ENCODE results near the gene MRAS. TPM values are rescaled to one million over a fixed set of nuclear protein-coding genes. Genes with fewer than 3 reads are reported as not detected.

Gene MRAS
- total RNA-seq, result 44.0 TPM
- polyA plus RNA-seq (ENCODE audit: insufficient read depth in 1 of 8, insufficient read length in 8 of 8, low replicate concordance in 1 of 8), result 10 to 100 TPM; 52.5 to 71.8 (median 60.3) TPM
- long read RNA-seq, donor 1, transcript MRAS-202 (6 exons, 1,803 nt), result major isoform, 5 of 10 reads
- long read RNA-seq, donor 1, partial matches to known transcripts, result 0 of 10 reads
- long read RNA-seq, donor 1, other reads (novel, unspliced or antisense), result 5 of 10 reads
- long read RNA-seq, donor 2, result 0 reads
- long read RNA-seq, donor 3, transcript MRAS-202 (6 exons, 1,803 nt), result major isoform, 14 of 15 reads
- long read RNA-seq, donor 3, partial matches to known transcripts, result 0 of 15 reads
- long read RNA-seq, donor 3, other reads (novel, unspliced or antisense), result 0 of 15 reads
- long read RNA-seq, donor 4, partial matches to known transcripts, result 0 of 6 reads
- long read RNA-seq, donor 4, other reads (novel, unspliced or antisense), result 0 of 6 reads
- long read RNA-seq, donor 5, full-length matches to known transcripts, result 15 of 15 reads
- long read RNA-seq, donor 5, partial matches to known transcripts, result 0 of 15 reads
- long read RNA-seq, donor 5, other reads (novel, unspliced or antisense), result 0 of 15 reads
- long read RNA-seq, donor 6, transcript MRAS-202 (6 exons, 1,803 nt), result major isoform, 16 of 17 reads
- long read RNA-seq, donor 6, partial matches to known transcripts, result 0 of 17 reads
- long read RNA-seq, donor 6, other reads (novel, unspliced or antisense), result 0 of 17 reads
- long read RNA-seq, donor 7, transcript MRAS-202 (6 exons, 1,803 nt), result major isoform, 12 of 13 reads
- long read RNA-seq, donor 7, partial matches to known transcripts, result 0 of 13 reads
- long read RNA-seq, donor 7, other reads (novel, unspliced or antisense), result 0 of 13 reads
- long read RNA-seq, donor 8, partial matches to known transcripts, result 0 of 5 reads
- long read RNA-seq, donor 8, other reads (novel, unspliced or antisense), result 0 of 5 reads
- long read RNA-seq, donor 9, transcript MRAS-202 (6 exons, 1,803 nt), result major isoform, 8 of 8 reads
- long read RNA-seq, donor 9, partial matches to known transcripts, result 0 of 8 reads
- long read RNA-seq, donor 9, other reads (novel, unspliced or antisense), result 0 of 8 reads
- long read RNA-seq, donor 10, transcript MRAS-202 (6 exons, 1,803 nt), result major isoform, 21 of 21 reads
- long read RNA-seq, donor 10, partial matches to known transcripts, result 0 of 21 reads
- long read RNA-seq, donor 10, other reads (novel, unspliced or antisense), result 0 of 21 reads
- long read RNA-seq, donor 11, partial matches to known transcripts, result 0 of 3 reads
- long read RNA-seq, donor 11, other reads (novel, unspliced or antisense), result 0 of 3 reads

DNA sequence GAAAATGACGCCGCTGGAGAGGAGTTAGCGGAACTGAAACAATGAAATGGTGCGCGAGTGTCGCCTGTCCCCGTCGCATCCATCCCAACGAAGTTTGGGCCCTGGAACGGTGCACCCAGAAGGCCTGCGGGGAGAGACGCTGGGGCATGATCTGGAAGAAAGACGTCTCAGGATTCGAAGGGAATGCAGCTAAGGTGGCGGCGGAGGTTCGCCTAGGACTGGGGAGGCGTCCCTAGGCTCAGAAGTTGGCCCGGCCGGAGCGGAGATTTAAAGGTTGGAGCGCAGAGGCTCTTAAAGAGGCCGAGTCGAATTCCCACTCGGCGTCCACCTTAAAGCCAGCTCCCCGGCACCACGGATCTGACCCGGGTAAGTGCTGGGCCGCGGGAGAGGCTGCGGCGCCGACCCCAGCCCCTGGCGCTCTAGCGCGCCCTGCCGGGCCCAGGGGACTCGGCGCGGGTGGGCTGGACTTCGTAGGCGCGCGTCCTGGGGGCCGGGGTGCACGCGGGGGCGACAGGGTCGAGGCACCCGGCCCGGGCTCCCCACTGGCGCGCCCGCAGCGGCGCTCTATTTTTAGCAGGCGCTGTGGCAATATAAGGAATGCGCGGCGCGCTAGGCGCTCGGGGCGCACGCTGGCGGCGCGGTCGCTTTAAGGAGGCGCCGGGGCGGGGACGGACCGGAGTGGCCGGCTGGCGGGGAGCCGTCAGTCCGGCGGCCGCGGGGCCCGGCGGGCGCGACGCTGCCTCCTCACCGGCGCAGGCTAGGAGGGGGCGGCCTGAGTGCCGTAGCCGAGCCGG lies at the start of gene MRAS:
Gene MRAS (plus strand): TSS at position 620 of the 794 bp plus-strand sequence. CDS start 24,305 bp downstream, outside the sequence.
- H3K27ac ChIP-seq (ENCODE audit: low read length), result peak within 1 kb of the TSS; percentile 89
- H3K4me1 ChIP-seq (ENCODE audit: control insufficient read depth, insufficient read depth, low read length), result peaks cover 31% of the 10 kb centered on the region
- WGBS (ENCODE audit: insufficient coverage), result under 1% methylated on average over 93 of the region's 93 CpGs
- H3K9me3 ChIP-seq (replicated peaks; ENCODE audit: control insufficient read depth, low read depth, low read length), result no peaks in the 10 kb centered on the region
- H3K27me3 ChIP-seq (ENCODE audit: control insufficient read depth, insufficient read depth, low read length), result peaks cover 6% of the 10 kb centered on the region
- DNase-seq, result peak; percentile 85
- no peaks in the 10 kb centered on the region for H3K36me3 ChIP-seq (ENCODE audit: control insufficient read depth, insufficient read depth, low read length)
- peak within 1 kb of the TSS; percentile 80 for H3K4me3 ChIP-seq (ENCODE audit: low read length)

DNA sequence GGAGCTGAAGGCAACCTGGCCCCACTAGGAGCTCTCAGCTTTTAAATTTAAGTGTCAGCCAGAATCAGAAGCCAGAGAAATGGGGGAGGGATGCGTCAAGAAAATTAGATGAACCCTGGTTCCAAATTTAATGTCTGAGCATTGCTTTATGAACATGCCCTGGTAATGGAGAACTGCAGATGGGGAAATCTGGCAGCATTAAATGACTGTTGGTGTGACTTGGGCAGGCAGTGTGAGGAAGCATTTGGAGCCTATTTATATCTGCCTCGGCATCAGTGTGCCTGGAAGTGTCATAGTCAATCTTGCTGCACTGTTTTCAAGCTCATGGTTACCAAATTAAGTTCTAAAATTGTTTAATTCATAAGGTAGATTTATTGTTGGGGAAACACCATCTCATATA lies 47.7 kb upstream of the MRAS start:
- no peak overlapping the region for H3K27ac ChIP-seq (ENCODE audit: low read length)
- 80% methylated on average over 1 of the region's 2 CpGs for WGBS (ENCODE audit: insufficient coverage)
- H3K27me3 ChIP-seq (ENCODE audit: control insufficient read depth, insufficient read depth, low read length), result no peaks in the 10 kb centered on the region
- no peaks in the 10 kb centered on the region for H3K4me1 ChIP-seq (ENCODE audit: control insufficient read depth, insufficient read depth, low read length)
- no peaks in the 10 kb centered on the region for H3K9me3 ChIP-seq (replicated peaks; ENCODE audit: control insufficient read depth, low read depth, low read length)
- peak; percentile 9 for DNase-seq
- peaks cover 17% of the 10 kb centered on the region for H3K36me3 ChIP-seq (ENCODE audit: control insufficient read depth, insufficient read depth, low read length)
- no peak overlapping the region for H3K4me3 ChIP-seq (ENCODE audit: low read length)

DNA sequence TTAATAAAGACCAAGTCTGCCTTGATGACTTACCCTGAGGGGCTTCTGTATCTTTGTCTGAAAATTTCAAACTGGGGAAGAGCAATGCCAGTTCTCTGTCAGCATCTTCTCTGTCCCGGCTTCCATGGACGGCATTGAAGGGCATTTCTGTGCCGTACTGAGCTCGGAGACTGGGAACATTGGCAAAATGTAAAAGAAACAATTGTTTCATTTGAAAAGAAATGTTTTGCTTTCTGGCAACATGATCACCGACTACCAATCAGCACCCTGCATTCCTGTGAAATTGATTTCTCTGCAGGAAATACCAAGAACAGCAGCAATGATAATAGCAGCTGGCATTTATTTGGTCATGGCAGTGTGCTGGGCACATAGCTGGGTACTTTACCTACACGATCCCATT lies 44.9 kb upstream of the MRAS start:
- Histone ChIP-seq H3K27me3 (ENCODE audit: control insufficient read depth, insufficient read depth, low read length) (peaks cover 4% of the 10 kb centered on the region), H3K4me1 (ENCODE audit: control insufficient read depth, insufficient read depth, low read length) (no peaks in the 10 kb centered on the region), H3K27ac (ENCODE audit: low read length) (no peak overlapping the region), H3K36me3 (ENCODE audit: control insufficient read depth, insufficient read depth, low read length) (peaks cover 5% of the 10 kb centered on the region), H3K4me3 (ENCODE audit: low read length) (no peak overlapping the region), H3K9me3 (replicated peaks; ENCODE audit: control insufficient read depth, low read depth, low read length) (peaks cover 9% of the 10 kb centered on the region)
- no peak for DNase-seq
- WGBS (ENCODE audit: insufficient coverage), result 46% methylated on average over 2 of the region's 6 CpGs

GRCh38 chr3:138307899-138308298 lies 40.5 kb upstream of the MRAS start:
- Histone ChIP-seq H3K4me1 (ENCODE audit: control insufficient read depth, insufficient read depth, low read length) (no peaks in the 10 kb centered on the region), H3K36me3 (ENCODE audit: control insufficient read depth, insufficient read depth, low read length) (no peaks in the 10 kb centered on the region), H3K27me3 (ENCODE audit: control insufficient read depth, insufficient read depth, low read length) (peaks cover 4% of the 10 kb centered on the region), H3K4me3 (ENCODE audit: low read length) (no peak overlapping the region), H3K27ac (ENCODE audit: low read length) (no peak overlapping the region), H3K9me3 (replicated peaks; ENCODE audit: control insufficient read depth, low read depth, low read length) (peaks cover 22% of the 10 kb centered on the region)
- no peak for DNase-seq
- WGBS (ENCODE audit: insufficient coverage), result 92% methylated on average over 3 of the region's 5 CpGs

GRCh38 chr3:138308783-138309182 lies 39.6 kb upstream of the MRAS start:
- H3K9me3 ChIP-seq (replicated peaks; ENCODE audit: control insufficient read depth, low read depth, low read length), result peaks cover 22% of the 10 kb centered on the region
- peaks cover 4% of the 10 kb centered on the region for H3K27me3 ChIP-seq (ENCODE audit: control insufficient read depth, insufficient read depth, low read length)
- no peak overlapping the region for H3K4me3 ChIP-seq (ENCODE audit: low read length)
- DNase-seq, result no peak
- H3K36me3 ChIP-seq (ENCODE audit: control insufficient read depth, insufficient read depth, low read length), result no peaks in the 10 kb centered on the region
- H3K27ac ChIP-seq (ENCODE audit: low read length), result no peak overlapping the region
- H3K4me1 ChIP-seq (ENCODE audit: control insufficient read depth, insufficient read depth, low read length), result no peaks in the 10 kb centered on the region

DNA sequence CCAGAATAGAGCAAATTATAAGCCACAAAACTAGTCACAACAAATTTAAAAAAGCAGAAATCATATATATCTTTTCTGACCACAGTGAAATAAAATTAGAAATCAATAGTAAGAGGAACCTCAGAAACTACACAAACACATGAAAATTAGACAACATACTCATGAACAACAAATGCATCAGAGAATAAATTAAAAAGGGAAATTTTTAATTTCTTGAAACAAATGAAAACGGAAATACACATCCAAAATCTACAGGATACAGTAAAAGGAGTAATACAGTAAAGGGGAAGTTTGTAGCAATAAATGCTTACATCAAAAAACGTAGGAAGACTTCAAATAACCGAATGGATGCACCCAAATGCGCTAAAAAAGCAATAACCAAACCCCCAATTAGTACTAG lies 37.9 kb upstream of the MRAS start:
- H3K4me3 ChIP-seq (ENCODE audit: low read length), result no peak overlapping the region
- peaks cover 22% of the 10 kb centered on the region for H3K9me3 ChIP-seq (replicated peaks; ENCODE audit: control insufficient read depth, low read depth, low read length)
- no peaks in the 10 kb centered on the region for H3K36me3 ChIP-seq (ENCODE audit: control insufficient read depth, insufficient read depth, low read length)
- DNase-seq, result no peak
- H3K27ac ChIP-seq (ENCODE audit: low read length), result no peak overlapping the region
- no peaks in the 10 kb centered on the region for H3K4me1 ChIP-seq (ENCODE audit: control insufficient read depth, insufficient read depth, low read length)
- WGBS (ENCODE audit: insufficient coverage), result no CpG with 5 or more reads among the region's 4 CpGs
- H3K27me3 ChIP-seq (ENCODE audit: control insufficient read depth, insufficient read depth, low read length), result peaks cover 4% of the 10 kb centered on the region

- Histone ChIP-seq H3K4me1 (ENCODE audit: control insufficient read depth, insufficient read depth, low read length) (no peaks in the 10 kb centered on the region), H3K4me3 (ENCODE audit: low read length) (no peak overlapping the region)
- no CpG with 5 or more reads among the region's 1 CpG for WGBS (ENCODE audit: insufficient coverage)
Observed at GRCh38 chr3:138314751-138315150, 33.6 kb upstream of the MRAS start.

GRCh38 chr3:138317687-138318086 lies 30.7 kb upstream of the MRAS start:
- Histone ChIP-seq H3K4me1 (ENCODE audit: control insufficient read depth, insufficient read depth, low read length) (no peaks in the 10 kb centered on the region), H3K27me3 (ENCODE audit: control insufficient read depth, insufficient read depth, low read length) (no peaks in the 10 kb centered on the region), H3K36me3 (ENCODE audit: control insufficient read depth, insufficient read depth, low read length) (no peaks in the 10 kb centered on the region), H3K9me3 (replicated peaks; ENCODE audit: control insufficient read depth, low read depth, low read length) (no peaks in the 10 kb centered on the region), H3K4me3 (ENCODE audit: low read length) (no peak overlapping the region), H3K27ac (ENCODE audit: low read length) (no peak overlapping the region)
- WGBS (ENCODE audit: insufficient coverage), result no CpG with 5 or more reads among the region's 1 CpG
- no peak for DNase-seq

More at GRCh38 chr3:138314751-138315150, 33.6 kb upstream of the MRAS start:
- H3K27ac ChIP-seq (ENCODE audit: low read length), result no peak overlapping the region
- no peaks in the 10 kb centered on the region for H3K27me3 ChIP-seq (ENCODE audit: control insufficient read depth, insufficient read depth, low read length)
- peaks cover 2% of the 10 kb centered on the region for H3K9me3 ChIP-seq (replicated peaks; ENCODE audit: control insufficient read depth, low read depth, low read length)
- no peaks in the 10 kb centered on the region for H3K36me3 ChIP-seq (ENCODE audit: control insufficient read depth, insufficient read depth, low read length)
- DNase-seq, result no peak

- Histone ChIP-seq H3K36me3 (ENCODE audit: control insufficient read depth, insufficient read depth, low read length) (no peaks in the 10 kb centered on the region), H3K4me3 (ENCODE audit: low read length) (no peak overlapping the region), H3K9me3 (replicated peaks; ENCODE audit: control insufficient read depth, low read depth, low read length) (no peaks in the 10 kb centered on the region), H3K4me1 (ENCODE audit: control insufficient read depth, insufficient read depth, low read length) (peaks cover 3% of the 10 kb centered on the region), H3K27me3 (ENCODE audit: control insufficient read depth, insufficient read depth, low read length) (peaks cover 2% of the 10 kb centered on the region), H3K27ac (ENCODE audit: low read length) (no peak overlapping the region)
- DNase-seq, result no peak
- WGBS (ENCODE audit: insufficient coverage), result 30% methylated on average over 2 of the region's 4 CpGs
Observed at GRCh38 chr3:138323971-138324370, 24.4 kb upstream of the MRAS start.

Data from muscle of leg (tissue), 16 donors.